Hematopoietic multipotent progenitor cell treated with erythropoietin and hydrocortisone succinate and interleukin-3 and kit ligand, for 4 days (in vitro differentiated cells): ENCODE results near the gene MPL.
A peak's percentile ranks its signal among the peaks of the same experiment; 100 is the strongest.
"Not testable (repeated sequence)": the region's sequence is repeated elsewhere in the genome, so short reads cannot be mapped to it uniquely, and the experiment has no call there.

Experiments
- DNase-seq: peaks from one replicate; pipeline ENCODE4 v3.0.0-alpha.2; 2015

The MPL gene

GRCh38 chr1:43382027-43382779 lies 44.6 kb downstream of the MPL start:
- no peak for DNase-seq

- peak; percentile 11 for DNase-seq
These were observed 45.8 kb downstream of the MPL start for GRCh38 chr1:43383449-43383848.

GRCh38 chr1:43386676-43387075 lies 49.1 kb downstream of the MPL start:
- DNase-seq, result no peak

GRCh38 chr1:43387976-43388599 lies 50.5 kb downstream of the MPL start:
- no peak for DNase-seq

- no peak for DNase-seq
These were observed 51.0 kb downstream of the MPL start for GRCh38 chr1:43388613-43389012.

GRCh38 chr1:43389326-43390313 lies 52.0 kb downstream of the MPL start, which contains the start of the genes MED8 and SZT2:
TSS of gene MED8 (minus strand) at chr1:43389800. CDS start at chr1:43389764, 36 bp downstream.
TSS of gene SZT2 (plus strand) at chr1:43389899. CDS start at chr1:43389969, 70 bp downstream.
- peak; percentile 97 for DNase-seq

- no peak for DNase-seq
These were observed 55.1 kb downstream of the MPL start for GRCh38 chr1:43392702-43393101.

- no peak for DNase-seq
These were observed 57.9 kb downstream of the MPL start for GRCh38 chr1:43395523-43395922.

- no peak for DNase-seq
These were observed 58.4 kb downstream of the MPL start for GRCh38 chr1:43396059-43396458.

GRCh38 chr1:43398227-43398626 lies 60.6 kb downstream of the MPL start:
- DNase-seq, result peak; percentile 58

GRCh38 chr1:43400441-43400840 lies 62.8 kb downstream of the MPL start:
- DNase-seq, result not testable (repeated sequence)

GRCh38 chr1:43402089-43402865 lies 64.7 kb downstream of the MPL start:
- DNase-seq, result peak; percentile 30
